ENCODE data around the gene PPIP5K2. TPM values are rescaled to one million over a fixed set of nuclear protein-coding genes. Genes with fewer than 3 reads are reported as not detected.

The PPIP5K2 gene
- polyA plus RNA-seq, 3 donors: 23.1 to 66.0 (median 41.1) TPM

- Mint-ChIP-seq H3K9me3 (peaks cover 0 to 7% (median 2%) of the 10 kb centered on the region in 7 donors), H3K27ac (no peak overlapping the region), H3K4me3 (peak overlapping the region in 1 of 2 donors; percentile 21), H3K27me3 (ENCODE audit: low read depth in 3 of 3) (no peaks in the 10 kb centered on the region), H3K4me1 (peaks cover 5% of the 10 kb centered on the region), H3K36me3 (peaks cover 0 to 2% of the 10 kb centered on the region in 2 donors)
- Histone ChIP-seq H3K9ac (ENCODE audit: insufficient read depth, low read length, poor library complexity, severe bottlenecking) (no peak overlapping the region), H2AFZ (ENCODE audit: insufficient read depth, low read depth, low read length, poor library complexity, severe bottlenecking) (no peak overlapping the region), H3K27ac (ENCODE audit: low read depth in 1 of 2, low read length in 2 of 2) (no peak overlapping the region), H3K4me2 (replicated peaks; ENCODE audit: extremely low read depth, low read length, poor library complexity, severe bottlenecking) (no peak overlapping the region), H3K36me3 (replicated peaks in 1 of 2; ENCODE audit: control insufficient read depth in 1 of 2, insufficient read depth in 2 of 2, low read length in 2 of 2) (no peaks in the 10 kb centered on the region), H3K4me1 (ENCODE audit: control insufficient read depth in 1 of 2, insufficient read depth in 2 of 2, low read length in 2 of 2) (peaks cover 3 to 4% of the 10 kb centered on the region in 2 donors), H4K20me1 (ENCODE audit: insufficient read depth, low read length) (no peaks in the 10 kb centered on the region), H3K27me3 (ENCODE audit: control insufficient read depth in 2 of 2, insufficient read depth in 2 of 2, low read length in 2 of 2) (no peaks in the 10 kb centered on the region), H3K4me3 (replicated peaks in 1 of 3; ENCODE audit: low read depth in 2 of 3, low read length in 3 of 3) (no peak overlapping the region), H3K9me3 (replicated peaks in 1 of 2; ENCODE audit: control insufficient read depth in 1 of 2, insufficient read depth in 1 of 2, low read length in 2 of 2) (no peaks in the 10 kb centered on the region), H3K79me2 (ENCODE audit: insufficient read depth, low read length) (no peaks in the 10 kb centered on the region)
- no peak for TF ChIP-seq CTCF (IDR thresholded peaks at IDR 0.05)
- intact Hi-C loops (cut with micrococcal nuclease): no loop called here
- WGBS (ENCODE audit: insufficient coverage): 93% methylated on average over 21 of the region's 28 CpGs
- no peak for DNase-seq
Observed at GRCh38 chr5:103223031-103223955, 103.2 kb downstream of the PPIP5K2 start.

GRCh38 chr5:103224118-103224893 lies 104.2 kb downstream of the PPIP5K2 start:
- TF ChIP-seq CTCF (IDR thresholded peaks at IDR 0.05): peak; percentile 80
- H3K4me2 ChIP-seq (replicated peaks; ENCODE audit: extremely low read depth, low read length, poor library complexity, severe bottlenecking): no peak overlapping the region
- H3K27me3 ChIP-seq (ENCODE audit: control insufficient read depth in 2 of 2, insufficient read depth in 2 of 2, low read length in 2 of 2): no peaks in the 10 kb centered on the region
- H2AFZ ChIP-seq (ENCODE audit: insufficient read depth, low read depth, low read length, poor library complexity, severe bottlenecking): peak overlapping the region; percentile 31
- no peak overlapping the region for H3K4me3 ChIP-seq (replicated peaks in 1 of 3; ENCODE audit: low read depth in 2 of 3, low read length in 3 of 3)
- peak; percentile 38 to 59 (median 41) for DNase-seq
- H3K27ac ChIP-seq (ENCODE audit: low read depth in 1 of 2, low read length in 2 of 2): no peak overlapping the region
- Mint-ChIP-seq H3K36me3 (no peaks in the 10 kb centered on the region), H3K4me1 (peaks cover 11% of the 10 kb centered on the region), H3K4me3 (peak overlapping the region; percentile 53 to 75), H3K27ac (no peak overlapping the region), H3K27me3 (ENCODE audit: low read depth in 3 of 3) (no peaks in the 10 kb centered on the region), H3K9me3 (peaks cover 0 to 4% (median 0%) of the 10 kb centered on the region in 7 donors)
- intact Hi-C loops (cut with micrococcal nuclease): no loop called here
- 80% methylated on average over 6 of the region's 11 CpGs for WGBS (ENCODE audit: insufficient coverage)
- no peaks in the 10 kb centered on the region for H4K20me1 ChIP-seq (ENCODE audit: insufficient read depth, low read length)
- no peaks in the 10 kb centered on the region for H3K36me3 ChIP-seq (replicated peaks in 1 of 2; ENCODE audit: control insufficient read depth in 1 of 2, insufficient read depth in 2 of 2, low read length in 2 of 2)
- H3K9ac ChIP-seq (ENCODE audit: insufficient read depth, low read length, poor library complexity, severe bottlenecking): no peak overlapping the region
- H3K4me1 ChIP-seq (ENCODE audit: control insufficient read depth in 1 of 2, insufficient read depth in 2 of 2, low read length in 2 of 2): peaks cover 3 to 4% of the 10 kb centered on the region in 2 donors
- no peaks in the 10 kb centered on the region for H3K79me2 ChIP-seq (ENCODE audit: insufficient read depth, low read length)
- no peaks in the 10 kb centered on the region for H3K9me3 ChIP-seq (replicated peaks in 1 of 2; ENCODE audit: control insufficient read depth in 1 of 2, insufficient read depth in 1 of 2, low read length in 2 of 2)
